ENCODE measurements around the gene RPS6KA2. TPM values are rescaled to one million over a fixed set of nuclear protein-coding genes. Genes with fewer than 3 reads are reported as not detected.

The RPS6KA2 gene
- total RNA-seq, 1 donor from 2014 or later = 4.9 TPM

DNA sequence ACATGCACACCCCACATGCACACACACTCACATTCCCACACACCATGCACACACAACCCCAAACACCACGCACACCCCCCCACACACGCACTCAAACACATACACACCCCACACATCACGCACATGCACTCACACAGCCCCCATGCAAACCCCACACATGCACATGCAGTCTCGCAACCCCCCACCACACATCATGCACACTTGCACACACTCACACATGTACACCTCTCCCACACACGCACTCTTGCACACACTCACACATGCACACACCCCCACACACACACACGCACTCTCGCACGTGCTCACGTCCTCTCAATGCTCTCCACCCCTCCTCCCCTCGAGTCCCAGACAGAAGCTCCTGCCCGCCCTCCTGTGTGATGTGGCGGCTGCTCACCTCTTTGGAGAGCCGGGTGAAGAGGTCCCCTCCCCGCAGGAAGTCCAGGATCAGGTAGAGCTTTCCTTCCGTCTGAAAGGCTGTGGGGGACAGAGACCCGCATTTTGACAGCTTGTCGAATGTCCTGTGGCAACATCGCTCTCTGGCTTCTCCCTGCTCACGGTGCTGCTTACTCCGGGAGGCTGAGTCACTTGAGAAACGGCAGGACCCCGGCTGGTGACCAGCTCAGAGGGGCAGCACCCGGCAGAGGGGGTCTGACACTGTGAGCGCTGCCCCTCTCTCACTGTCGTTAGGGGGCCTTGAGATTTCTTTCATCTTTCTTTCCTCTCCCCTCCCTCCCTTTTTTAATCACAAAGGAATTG, 119.1 kb downstream of the RPS6KA2 start:
- intact Hi-C loops (cut with micrococcal nuclease) = no loop called here

DNA sequence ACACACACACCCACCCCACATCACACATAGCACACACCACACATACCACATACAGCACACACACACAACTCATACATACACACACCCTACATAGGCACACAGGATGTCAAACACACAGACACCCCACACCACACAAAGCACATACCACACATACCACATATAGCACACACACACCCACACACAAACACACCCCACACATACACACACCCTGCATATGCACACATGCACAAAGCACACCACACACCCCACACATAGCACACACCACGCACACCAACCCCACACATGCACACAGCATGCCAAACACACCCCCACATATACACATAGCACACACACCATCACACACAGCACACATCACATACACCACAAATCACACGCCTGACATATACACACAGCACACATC, 119.7 kb downstream of the RPS6KA2 start:
- intact Hi-C loops (cut with micrococcal nuclease) = no loop called here

DNA sequence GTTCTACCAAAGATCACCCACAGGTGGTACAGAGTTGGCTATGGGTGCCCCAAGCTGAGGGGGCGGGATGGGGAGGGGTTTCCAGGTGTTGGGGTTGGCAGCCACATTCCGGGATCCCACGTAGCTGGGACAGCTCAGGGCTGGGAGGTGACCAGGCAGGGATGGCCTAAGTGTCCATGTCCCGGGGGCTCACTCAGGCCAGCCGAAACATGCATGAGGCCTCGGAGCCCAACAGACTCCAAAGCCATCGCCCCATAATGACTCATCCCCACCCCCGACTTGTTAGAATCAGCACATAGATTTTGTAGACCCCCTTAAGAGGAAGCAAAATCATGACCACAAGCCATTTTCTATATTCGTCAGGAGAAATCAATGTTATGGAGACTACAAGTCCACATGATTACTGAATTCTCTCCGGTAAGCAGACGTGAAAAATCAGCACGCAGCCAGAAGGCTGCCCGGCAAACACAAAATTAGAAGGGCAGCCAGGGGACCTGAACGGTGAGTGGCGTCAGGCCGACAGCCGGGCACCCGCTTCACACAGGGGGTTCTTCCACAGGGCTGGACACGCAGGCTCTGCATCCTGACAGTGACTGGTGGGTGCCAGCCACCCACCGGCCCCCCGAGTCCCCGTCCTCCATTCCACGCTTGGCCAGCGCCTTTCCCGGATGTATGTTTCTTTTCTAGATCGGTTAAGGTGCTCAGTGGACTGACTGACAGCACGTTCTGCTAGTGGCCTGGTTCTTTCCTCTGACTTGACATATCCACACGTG, 121.7 kb downstream of the RPS6KA2 start:
- intact Hi-C loops (cut with micrococcal nuclease) = no loop called here

DNA sequence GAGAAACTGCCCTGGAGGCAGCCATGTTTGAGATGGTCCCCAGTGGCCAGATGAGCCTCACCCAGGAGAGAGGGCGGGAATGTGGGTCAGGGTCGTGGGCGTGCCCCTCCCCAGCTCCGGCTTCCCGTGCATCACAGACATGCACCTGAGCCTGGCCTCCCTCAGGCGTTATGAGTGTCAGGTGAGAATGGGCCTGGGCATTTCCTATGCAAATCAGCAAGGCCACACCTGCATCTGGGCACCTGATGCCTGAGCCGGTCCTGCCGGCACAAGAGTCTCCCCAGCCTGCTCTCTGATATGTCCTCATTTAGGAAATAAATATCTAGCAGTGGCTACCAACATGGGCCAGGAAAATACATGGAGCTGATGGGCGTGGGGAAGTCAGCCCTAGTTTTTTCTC, 123.0 kb downstream of the RPS6KA2 start:
- intact Hi-C loops (cut with micrococcal nuclease) = no loop called here

DNA sequence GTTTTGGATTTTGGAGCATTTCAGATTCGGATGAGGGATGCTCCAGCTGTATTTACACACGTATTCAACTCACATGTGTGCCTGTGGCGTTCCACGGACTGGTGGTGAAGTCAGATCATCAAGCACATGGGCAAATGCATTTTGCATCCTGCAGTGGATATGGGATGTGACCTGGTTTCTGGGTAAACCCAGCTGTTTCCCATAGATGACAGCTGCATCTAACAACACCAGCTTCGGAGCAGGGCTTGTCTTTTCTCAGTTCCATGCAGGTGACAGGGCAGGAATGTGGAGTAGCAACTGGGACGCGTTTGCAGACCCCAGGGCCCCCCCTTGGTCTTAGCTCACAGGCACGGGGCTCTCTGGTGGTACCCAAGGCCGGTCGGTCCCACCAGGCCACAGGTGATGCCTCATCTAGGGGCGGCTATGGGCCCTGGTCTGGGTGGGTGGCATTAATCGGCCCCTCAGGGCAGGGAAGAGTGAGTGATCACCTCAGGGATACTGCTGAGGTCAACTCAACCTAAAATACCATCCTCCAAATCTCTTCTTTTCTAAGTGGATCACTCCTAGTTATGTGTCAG, 123.8 kb downstream of the RPS6KA2 start:
- intact Hi-C loops (cut with micrococcal nuclease) = no loop called here

DNA sequence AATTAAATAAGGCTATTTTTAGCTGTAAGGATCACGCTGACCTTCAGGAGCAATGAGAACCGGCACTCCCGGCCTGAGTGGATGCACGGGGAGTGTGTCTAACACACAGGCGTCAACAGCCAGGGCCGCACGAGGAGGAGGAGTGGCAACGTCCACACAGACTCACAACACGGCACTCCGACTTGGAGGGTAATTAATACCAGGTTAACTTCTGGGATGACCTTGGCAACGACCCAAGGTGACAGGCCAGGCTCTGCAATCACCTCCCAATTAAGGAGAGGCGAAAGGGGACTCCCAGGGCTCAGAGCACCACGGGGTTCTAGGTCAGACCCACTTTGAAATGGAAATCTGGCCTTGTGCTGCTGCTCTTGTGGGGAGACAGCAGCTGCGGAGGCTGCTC, 124.6 kb downstream of the RPS6KA2 start:
- intact Hi-C loops (cut with micrococcal nuclease) = no loop called here

DNA sequence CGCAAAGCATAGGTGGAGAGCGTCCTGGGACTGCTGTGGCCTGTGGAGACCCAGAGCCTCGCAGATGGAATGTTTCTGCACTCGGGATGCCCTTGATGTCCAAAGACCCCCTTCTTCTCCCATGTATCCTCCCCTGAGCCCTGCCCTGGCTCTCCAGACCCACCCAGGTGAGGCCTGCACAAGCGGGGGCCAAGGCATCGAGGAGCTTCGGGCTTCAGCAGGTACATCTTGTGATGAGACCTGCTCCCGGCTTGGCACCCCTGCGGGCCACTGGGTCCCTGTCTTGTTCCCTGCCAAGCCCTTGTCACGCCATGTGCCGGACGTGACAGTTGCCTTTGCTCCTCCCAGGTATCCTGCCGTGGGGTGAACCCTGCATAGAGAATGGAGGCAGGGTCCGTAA, 125.8 kb downstream of the RPS6KA2 start:
- intact Hi-C loops (cut with micrococcal nuclease) = no loop called here

DNA sequence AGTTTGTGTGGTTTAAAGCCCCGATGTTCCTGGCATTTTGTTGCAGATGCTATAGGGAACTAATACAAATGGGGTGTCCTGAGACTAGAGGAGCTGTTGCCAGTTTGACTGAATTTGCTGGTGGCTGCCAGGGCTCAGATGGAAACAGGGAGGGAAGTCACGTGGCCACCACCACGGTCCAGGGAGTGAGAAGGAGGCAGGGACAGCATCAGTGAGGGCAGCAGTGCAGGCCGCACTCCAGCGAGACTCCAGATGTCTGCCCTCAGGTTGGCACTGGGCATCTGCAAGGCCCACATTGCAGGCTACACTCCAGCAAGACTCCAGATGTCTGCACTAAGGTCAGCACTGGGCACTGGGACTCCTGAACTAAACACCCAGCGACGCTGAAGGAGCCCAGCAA, 126.8 kb downstream of the RPS6KA2 start:
- intact Hi-C loops (cut with micrococcal nuclease) = no loop called here

DNA sequence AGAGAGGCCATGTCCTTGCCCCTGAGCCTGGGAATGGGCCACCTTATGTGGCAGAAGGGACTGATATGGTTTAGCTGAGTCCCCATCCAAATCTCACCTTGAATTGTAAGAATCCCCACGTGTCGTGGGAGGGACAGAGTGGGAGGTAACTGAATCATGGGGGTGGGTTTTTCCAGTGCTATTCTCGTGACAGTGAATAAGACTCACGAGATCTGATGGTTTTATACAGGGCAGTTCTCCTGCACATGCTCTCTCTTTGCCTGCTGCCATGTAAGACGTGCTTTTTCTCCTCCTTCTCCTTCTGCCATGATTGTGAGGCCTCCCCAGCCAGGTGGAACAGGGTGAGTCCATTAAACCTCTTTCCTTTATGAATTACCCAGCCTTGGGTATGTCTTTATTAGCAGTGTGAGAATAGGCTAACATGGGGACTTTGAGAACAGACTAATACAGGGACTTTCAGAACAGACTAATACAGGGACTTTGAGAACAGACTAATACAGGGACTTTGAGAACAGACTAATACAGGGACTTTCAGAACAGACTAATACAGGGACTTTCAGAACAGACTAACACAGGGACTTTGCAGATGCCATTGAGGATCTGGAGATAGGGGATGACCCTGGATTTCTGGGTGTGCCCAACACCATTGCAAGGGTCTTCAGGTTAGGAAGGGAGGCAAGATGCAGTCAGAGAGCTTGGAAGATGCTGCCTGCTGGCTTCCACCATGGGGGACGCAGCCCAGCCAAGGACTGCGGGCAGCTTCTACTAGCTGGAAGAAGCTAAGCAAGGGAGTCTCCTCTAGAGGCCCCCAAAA, 127.5 kb downstream of the RPS6KA2 start:
- intact Hi-C loops (cut with micrococcal nuclease) = no loop called here

DNA sequence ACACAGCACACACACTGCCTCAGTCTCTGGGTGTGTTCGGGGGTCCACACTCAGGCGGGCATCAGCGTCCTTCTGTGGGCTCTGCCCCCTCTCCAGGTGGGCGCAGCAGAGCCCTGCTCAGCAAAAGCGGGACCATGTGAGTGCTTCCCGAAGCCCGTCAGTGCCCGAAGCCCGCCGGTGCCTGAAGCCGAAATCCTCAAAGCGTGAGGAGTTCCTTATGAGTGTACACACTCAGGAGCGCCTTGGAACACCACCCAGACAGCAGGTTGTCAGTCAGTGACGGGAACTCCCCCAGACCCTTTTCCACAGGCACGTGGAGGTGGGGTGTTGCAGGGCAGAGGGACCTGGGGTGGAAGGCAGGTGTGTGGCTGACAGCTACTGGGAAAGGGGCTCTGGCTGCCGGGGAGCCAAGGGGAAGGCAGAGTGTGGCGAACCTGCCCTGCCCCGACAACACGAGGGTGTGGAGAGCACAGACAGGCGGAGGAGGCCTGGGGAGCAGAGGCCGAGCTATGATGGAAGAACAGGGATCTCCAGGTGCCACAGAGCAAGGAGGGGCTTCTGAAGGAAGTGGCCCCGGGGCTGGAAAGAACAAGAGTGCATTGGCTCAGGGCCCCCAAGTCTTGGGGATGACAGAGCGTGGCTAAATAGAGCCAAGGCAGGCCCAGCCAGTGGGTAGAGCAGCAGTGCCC, 128.2 kb downstream of the RPS6KA2 start:
- intact Hi-C loops (cut with micrococcal nuclease) = no loop called here

DNA sequence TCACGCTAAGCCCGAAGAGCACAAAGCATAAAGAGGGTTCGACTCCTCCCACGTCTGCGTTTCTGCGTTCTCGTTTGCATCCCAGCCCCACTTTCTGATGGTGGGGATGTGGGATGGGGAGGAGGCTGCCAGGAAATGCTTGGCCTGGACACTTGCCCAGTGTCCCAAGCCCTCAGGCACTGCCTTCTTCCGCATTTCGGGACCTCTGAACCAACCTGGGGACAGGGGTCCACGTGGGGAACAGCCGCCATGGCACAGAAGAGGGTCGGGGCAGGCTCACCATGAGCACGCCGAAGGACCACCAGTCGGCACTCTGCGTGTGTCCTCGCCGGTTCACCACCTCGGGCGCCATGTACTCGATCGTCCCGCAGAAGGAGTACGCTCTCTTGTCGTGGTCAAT, 128.8 kb downstream of the RPS6KA2 start:
- intact Hi-C loops (cut with micrococcal nuclease) = no loop called here

DNA sequence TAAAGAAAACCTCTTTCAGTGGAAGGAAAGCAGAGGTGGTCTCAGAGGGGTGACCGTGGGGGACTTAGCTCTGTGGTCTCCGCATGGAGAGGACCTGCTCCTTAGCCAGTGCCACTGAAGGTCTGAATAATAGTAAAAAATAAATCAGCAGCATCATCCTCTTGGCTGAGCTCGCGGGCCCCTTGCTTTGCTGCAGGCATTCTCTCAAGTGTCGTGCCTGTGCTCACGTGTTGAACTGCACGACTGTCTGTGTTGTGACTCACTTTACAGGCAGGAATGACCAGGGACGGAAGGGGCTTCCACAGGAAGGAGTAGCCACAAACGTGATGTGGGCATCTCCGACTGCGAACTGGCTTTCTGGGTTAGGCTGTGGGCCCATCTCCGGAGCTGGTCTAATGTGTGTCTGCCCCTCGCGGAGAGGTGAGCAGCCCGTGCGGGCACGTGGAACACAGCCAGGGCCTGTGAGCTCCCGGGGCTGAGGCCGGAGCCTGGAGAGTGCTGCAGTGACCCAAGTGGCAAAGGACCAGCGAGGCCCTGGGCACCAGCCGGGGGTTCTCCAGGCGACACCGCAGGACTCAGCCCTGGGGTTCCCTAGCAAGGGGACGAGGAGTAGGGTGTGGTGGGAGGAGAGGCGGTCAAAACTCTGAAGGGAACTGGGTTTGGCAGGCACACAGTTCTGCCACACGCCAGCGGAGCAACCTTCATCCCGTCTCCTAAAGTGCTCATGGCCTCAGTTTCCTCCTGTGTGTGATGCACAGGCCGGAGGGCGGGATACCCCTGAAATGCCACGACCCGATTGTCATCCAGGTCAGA, 129.8 kb downstream of the RPS6KA2 start:
- intact Hi-C loops (cut with micrococcal nuclease) = no loop called here

DNA sequence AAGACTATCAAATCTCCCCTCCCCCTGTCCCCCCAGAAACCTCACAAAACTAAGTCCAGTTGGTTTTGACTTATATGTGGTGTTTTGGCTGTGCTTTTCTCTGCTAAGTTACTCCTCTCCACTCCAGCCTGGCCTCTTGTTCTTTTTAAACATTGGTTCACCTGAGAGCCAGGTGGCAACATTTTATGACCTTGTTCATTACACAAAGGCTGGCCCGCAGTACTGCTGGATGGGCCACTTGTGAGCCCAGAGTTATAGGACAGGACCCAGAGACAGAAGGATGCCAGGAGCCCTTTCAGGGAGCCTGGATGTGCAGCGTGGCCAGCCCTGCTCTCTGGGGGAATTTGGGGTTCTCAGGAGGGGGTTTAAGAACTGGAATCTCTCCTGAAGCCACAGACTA, 130.6 kb downstream of the RPS6KA2 start:
- intact Hi-C loops (cut with micrococcal nuclease) = no loop called here

DNA sequence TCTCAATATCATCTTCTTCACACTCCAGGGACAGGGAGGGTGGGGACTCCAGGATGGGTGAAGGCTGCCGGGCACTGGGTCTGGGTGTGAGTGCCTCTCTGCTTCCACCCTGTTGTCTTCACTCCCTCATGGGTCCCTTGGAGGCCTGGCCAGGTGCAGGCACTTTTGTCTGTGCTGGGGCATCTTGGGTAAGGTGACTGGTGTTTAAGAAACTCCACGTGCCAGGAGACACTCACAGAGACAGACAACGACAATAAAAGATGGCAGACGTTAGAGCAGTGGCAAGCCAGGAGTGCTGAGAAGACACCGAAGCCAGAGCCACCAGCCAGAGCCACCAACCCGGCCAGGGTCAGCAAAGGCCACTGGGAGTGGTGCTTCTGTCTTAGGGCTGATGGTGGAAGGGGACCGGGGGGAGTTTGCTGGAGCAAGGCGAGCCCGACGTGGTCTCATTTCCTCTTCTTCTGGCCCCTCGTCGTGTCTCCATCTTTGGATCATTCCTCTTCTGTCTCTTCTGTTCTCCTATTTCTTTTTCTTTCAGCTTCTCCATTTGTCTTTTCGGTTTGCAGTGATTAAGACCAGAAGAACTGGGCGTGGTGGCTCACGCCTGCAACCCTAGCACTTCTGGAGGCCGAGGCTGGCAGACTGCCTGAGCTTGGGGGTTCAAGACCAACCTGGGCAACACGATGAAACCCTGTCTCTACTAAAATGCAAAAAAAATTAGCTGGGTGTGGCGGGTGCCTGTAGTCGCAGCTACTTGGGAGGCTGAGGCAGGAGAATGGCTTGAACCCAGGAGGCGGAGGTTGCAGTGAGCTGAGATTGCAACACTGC, 131.3 kb downstream of the RPS6KA2 start:
- intact Hi-C loops (cut with micrococcal nuclease) = no loop called here

DNA sequence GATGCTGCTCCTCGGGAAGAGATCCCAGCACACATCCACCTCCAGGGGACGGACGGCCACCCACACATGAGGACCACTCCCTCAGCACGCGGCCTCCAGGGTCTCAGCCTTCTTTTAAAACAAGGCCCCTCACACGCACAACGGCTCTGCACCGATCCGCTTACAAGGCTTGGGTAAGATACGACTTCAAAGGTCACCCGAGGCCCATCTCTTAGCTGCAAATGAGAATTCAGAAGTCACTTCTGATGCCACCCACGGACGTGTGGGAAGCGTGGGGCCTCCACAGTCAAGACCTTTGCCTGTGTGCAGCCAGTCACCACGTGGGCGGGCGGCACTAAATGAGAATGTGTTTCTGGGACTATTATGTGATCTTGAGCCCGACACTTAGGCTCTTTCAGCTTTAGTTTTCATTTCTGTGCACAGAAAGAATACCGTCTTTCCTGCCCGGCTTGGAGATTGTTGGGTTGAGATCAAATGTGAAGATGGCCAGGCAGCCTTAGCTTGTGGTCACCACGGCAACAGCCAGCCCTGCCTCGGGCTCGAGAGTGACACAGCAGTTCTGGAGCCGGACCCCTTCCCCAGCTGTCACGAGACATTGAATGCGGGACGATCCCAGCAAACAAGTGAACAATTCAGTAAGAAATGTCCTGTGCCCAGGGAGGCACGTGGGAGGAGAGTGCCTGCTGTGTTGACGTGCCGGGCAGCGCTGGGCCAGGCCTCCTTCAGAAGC, 132.1 kb downstream of the RPS6KA2 start:
- intact Hi-C loops (cut with micrococcal nuclease) = no loop called here

DNA sequence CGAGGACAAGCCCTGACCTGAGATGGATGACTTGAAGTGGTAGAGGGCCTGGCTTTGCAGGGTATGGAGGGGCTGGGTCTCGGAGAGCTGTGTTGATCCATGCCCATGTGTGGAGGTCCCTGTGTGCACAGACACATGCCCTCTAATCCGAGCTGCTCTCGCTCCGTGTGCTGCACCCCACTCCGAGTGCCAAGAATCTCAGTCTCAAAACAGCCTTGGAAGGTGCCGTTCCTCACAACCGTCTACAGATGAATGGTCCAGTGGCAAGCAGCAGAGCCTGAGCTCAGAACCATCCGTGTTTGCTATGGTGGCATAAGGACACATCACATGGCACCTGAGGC, 133.0 kb downstream of the RPS6KA2 start:
- intact Hi-C loops (cut with micrococcal nuclease) = no loop called here

DNA sequence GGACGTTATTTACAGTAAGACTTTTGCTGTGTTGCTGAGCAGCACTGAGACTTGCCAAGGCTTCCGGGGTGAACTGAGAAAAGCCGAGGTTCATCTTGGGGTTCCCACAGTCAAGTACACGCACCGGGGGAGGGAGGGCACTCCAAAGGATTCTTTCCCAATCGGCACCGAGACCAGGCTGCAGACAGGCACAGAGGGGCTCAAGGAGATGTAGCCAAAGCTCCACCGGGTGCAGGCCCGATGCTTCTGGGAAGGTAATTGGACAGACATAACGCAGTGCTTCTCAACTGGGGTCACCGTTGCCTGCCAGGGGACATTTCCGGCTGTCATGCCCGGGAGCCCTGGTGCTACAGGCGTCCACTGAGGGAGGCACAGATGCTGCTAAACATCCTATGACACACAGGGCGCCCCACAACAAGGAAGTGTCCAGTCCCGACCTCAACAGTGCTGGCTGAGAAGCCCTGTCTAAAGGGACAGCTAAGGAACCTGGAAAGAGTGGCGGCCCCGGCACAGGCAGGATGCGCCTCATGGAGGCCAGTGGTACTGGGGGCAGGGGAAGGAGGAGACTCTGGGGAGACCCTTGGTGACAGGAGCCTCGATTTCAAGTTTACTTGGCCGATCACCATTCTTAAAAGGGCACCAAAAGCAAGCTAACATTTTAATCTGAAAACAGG, 133.5 kb downstream of the RPS6KA2 start:
- intact Hi-C loops (cut with micrococcal nuclease) = no loop called here

DNA sequence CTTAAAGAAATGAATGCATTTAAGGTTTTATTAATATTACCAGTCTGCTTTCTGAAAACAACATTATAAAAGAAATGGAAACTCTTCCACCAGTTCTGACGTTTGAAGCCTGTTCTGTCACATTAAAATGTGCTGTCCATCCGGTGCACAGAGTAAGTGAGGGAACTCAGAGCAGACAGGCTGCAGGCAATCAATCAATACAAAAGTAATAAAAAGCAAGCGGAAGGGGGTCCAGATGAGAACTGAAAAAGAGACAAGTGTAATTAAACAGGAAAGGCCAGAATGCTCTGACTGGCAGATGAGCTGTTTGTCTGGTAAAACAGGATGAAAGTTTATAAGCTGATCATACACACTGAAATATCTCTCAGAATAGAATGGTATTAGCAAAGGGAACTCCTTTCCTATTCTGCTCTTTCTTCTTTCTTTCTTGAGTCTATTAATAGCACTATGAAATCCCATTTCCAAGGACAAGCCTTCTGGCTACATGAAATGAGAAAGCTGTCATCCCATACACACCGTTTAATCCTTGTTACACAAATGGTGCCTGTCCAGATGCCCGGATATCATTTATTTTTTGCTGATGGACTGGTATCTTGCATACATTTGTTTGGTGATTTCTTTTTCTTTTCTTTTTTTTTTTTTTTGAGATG, 134.8 kb downstream of the RPS6KA2 start:
- intact Hi-C loops (cut with micrococcal nuclease) = no loop called here
